DMS79 treated with DMSO at 0.1 percent for 48 hours (cell line): ENCODE measurements around the gene ANKRD53.
A peak's percentile ranks its signal among the peaks of the same experiment; 100 is the strongest.
"Not testable (repeated sequence)": the region's sequence is repeated elsewhere in the genome, so short reads cannot be mapped to it uniquely, and the experiment has no call there.

Source experiments
- DNase-seq: peaks from one replicate; lab custom pipeline; 2025; lab: John Stamatoyannopoulos, UW

The ANKRD53 gene

DNA sequence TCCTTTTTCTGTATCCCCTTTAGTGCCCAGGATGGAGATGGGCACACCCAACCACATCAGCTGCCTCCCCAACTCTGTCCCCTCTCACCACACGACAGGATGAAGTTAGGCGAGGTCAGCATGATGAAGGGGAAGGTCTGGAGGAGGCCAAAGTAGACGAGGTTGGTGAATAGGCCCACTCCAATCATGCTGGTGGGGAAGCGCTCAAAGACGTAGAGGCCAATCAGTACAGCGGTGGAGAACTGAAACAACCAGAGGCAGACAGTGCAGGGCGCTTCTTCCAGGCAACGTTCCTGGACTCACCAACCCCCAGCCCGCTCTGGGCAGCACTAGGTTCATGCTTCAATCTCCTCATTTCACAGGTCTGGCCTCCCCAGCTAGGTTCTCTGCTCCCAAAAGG is 13.3 kb downstream of the ANKRD53 start:
- no peak for DNase-seq

DNA sequence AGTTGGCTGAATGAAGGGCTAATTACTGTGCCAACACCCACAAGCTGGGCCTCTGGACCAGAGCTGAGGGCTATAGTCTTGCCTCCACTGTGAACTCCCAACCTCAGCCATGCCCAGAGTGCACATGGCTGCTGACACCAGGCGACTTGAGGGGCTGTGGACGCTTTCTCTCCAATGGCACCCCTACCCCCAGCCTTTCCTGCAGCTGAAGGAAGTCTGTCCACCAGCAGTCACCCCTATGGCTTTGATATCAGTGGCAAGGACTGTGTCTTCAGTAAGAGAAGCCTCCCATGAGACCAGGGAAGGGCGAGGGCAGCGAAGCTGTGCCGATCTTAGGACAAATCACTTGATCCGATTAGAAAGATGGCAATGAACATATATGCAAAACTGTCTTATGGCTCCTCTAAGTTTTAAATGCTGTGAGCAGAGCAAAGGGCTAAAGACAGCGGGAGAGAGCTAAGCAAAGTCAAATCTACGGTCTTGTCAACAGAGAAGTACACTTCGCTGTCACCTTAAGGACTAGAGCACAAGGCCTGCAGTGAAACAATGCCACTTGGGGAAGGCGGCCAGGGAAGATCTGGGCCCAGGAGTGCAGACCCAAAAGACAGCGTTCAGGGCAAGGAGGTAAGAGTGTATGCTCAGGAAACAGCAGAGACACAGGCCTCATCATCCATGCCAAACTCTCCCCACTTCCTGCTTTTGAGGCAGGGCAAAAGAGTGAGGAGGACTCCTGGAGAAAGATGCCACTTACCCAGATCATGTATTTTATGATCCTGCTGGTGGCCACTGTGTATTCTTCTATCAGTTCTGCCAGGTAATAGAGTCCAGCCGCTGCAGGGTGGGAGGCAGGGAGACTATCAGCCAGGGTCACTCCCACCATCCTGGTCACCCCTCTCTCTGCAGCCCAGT is 14.8 kb downstream of the ANKRD53 start:
- DNase-seq: no peak

DNA sequence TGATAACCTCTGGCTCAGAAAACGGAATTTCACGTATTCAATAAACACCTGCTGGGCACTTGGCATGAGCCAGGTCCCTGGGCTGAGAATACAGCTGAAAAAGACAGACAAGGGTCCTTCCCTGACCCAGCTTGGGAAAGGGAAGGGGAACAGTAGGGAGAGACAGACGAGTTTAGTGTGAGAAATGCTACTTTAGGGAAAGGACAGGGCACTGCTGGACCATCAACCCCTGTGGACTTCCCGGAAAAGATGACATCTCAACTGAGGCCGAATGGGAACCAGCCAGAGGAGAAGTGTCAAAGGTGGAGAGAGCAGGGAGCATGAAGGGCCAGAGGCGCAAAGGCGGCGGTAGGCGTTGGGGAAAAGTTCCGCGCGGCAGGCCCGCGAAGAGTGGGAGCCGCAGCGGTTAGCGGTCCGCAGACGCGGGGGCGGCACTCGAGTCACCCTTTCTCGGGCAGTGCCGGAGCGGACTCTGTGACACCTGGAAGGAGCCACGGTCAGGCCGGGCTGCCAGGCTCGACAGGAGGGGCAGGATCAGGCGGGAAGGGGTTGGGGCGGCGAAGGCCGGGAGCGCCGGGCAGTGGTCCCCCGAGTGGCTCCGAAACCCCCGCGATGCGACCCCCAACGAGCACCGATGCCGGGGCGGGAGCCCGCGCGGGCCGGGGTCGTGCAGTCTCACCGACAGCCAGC is 15.7 kb downstream of the ANKRD53 start:
- DNase-seq: no peak

DNA sequence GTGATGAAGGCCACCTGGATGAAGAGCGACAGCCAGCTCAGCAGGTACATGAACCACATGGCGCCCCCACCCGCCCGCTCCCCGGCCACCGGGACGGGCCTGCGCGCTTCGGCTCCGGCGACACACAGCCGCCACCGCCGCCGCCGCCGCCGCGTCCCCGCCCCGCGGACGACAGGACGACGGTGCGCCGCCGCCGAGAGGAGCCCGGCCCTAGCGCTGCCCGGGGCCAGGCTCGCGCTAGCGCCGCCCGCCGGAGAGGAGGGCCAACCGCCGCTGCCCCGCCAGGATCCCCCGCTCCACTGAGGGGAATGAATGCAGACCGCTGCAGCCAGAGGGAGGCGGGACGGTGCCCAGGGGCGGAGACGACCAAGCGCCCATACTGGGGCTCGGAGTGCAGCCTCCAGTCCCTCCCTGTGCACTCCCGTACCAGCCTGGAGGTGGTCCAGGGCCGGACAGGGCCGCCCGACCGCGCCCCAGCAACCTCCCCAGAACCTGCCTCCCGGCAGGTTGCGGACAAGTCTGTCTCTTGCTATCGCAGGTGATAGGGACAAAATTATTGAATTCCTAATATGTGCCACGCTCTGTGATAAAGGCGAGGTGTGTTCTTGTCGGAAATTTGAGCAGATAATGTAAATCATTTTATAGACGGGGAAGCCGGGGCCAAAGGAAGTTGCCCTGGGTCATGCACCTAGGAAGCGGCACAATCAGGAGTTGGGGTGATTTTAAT is 16.4 kb downstream of the ANKRD53 start, which contains the start of gene TEX261:
Gene TEX261 (minus strand): TSS at position 175 of the 727 bp plus-strand sequence. CDS start 116 bp downstream, at position 59.
- DNase-seq: peak; percentile 76

DNA sequence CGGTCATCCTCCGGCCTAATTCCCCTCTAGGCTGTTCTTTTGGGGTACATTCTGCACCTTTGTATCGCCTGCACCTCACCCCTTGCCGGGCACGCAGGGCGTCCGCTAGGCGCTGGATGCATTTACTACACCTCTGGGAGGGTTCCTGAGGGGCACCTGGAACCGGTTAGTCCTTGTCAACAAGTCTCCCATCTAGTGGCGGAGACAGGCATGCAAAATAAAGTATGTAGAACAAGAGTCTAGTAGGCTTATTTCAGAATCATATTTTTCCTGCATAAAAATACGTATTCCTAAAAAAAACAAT is 16.9 kb downstream of the ANKRD53 start:
- peak; percentile 54 for DNase-seq

DNA sequence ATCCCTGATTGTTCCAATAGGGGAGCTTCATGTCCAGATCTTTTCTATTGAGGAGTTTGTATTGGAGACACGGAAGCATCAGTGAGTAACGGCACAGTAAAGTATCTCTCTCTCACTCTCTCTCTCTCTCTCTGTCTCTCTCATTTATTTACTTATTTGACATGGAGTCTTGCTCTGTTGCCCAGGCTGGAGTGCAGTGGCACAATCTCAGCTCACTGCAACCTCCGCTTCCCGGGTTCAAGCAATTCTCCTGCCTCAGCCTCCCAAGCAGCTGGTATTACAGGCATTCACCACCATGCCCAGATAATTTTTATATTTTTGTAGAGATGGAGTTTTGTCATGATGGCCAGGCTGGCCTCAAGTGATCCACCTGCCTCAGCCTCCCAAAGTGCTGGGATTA is 20.5 kb downstream of the ANKRD53 start:
- not testable (repeated sequence) for DNase-seq

DNA sequence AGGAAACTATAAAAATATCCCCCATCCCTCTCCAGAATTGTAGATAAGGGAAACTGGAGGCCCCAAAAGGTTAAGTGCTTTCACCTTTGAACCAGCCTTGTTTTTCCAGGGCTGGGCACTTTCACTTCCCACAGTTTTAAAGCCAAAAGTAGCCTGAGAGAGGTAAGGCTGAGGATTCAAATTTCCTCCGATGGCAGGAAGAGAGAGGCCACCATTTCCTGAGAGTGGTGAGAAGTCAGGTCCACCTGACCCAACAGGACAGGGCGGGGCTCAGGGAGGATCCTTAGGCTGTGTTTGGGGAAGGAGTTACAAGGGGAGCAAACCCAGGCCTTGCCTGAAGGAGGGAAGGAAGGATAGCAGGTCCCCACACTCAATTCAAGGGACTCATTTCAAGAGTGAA is 20.9 kb downstream of the ANKRD53 start:
- no peak for DNase-seq

DNA sequence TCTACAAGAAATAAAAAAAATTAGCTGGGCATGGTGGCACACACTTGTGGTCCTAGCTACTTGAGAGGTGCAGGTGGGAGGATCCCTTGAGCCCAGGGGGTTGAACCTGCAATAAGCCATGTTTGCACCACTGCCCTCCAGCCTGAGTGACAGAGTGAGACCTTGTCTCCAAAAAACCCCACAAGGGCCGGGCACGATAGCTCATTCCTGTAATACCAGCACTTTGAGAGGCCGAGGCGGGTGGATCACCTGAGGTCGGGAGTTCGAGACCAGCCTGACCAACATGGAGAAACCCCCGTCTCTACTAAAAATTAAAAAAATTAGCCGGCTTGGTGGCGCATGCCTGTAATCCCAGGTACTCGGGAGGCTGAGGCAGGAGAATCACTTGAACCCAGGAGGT is 21.5 kb downstream of the ANKRD53 start:
- not testable (repeated sequence) for DNase-seq

DNA sequence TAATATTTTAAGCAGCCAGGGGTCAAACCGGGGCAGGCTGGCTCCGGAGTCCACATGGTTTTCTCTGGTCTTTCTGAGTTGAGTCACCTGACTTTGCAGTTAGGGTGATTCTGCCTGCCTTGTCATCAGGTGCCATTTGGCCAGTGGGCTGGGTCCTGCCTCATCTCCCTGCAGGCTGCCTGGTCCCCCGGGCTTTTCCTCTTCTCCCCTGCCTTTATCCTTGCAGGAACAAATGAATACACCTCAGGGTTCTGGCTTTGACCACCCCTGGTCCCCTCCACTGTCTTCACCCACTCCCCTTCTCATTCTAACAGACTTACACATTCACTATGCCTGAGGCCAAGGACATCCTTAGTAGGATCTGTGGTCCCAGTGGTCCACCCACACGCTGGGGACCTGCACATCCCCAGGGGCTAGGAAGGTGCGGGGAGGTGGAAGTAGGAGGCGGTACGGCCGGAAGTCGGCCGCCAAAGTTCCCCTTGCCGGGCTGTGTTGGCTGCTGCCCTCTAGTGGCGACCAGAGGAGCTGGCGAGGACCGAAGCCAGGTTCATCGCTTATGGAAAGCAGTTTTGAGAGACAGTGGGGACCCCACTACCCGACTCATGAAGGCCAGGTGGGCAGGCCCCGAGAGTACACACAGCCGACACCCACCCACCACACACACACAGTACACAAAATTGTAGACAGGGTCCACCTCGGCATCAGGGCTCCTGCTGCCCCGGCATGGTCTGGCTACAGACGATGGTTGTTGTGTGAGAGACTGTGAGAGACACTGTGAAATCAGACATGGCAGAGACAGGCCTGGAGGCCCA is 22.6 kb downstream of the ANKRD53 start:
- DNase-seq: peak; percentile 11

DNA sequence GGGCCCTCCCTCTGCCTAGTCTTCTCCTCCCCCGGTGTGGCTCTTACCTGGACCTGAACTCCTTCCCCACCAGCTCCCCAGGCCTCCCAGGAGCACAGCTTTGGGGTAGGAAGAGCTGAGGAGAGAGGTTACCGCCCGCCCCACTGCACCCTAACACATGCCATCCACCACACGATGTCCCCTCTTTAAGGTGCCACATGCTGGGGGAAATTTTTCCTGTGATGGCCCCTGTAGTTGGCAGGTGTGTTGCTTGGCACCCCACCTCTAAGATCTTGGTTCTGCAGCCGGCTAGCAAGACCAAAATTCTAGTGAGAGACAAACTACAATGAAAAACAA is 23.1 kb downstream of the ANKRD53 start:
- DNase-seq: no peak

DNA sequence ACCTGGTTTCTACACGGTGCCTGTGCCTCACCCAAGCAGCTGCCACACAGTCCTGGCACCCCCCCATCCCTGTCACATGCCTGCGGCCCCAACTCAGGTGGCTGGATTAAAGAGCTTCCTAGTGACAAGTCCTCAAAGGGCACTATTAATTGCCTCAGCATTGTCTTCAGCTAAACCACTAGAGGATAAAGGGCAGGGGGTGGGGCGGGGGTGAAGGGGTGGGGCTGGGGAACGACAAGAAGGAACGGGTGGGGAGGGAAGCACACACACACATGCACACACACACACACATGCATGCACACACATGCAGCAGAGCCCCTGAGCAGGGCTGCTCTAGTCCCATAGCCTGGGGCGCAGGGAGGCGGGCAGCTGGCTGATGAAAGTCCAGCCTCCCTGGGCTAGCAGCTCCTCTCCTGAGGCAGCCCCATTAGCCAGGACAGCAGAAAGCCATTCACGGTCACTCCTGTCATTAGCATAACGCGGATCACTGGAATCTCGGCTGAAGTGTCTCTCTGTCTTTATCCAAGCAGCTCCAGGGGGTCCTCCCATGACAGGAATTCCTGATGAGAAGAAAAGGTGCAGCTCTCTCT is 23.6 kb downstream of the ANKRD53 start:
- peak; percentile 44 for DNase-seq

DNA sequence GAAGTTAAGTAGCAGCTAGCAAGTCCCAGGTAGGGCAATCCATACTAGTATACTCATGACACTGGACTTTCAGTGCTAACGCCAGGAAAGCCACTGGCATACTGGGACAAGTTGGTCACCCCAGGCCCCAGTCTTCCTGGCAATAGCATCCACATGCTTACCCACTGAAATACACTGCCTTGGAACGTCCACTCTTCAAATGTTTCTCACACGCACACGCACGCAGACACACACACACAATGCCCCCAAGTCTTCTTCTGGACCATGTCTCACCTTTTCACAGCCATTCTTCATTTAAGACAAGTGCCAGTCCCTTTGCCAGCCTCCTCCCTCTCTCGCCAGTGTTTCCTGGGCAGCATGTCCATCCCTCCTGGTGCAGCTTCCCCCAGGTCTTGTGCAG is 25.0 kb downstream of the ANKRD53 start:
- DNase-seq: no peak

DNA sequence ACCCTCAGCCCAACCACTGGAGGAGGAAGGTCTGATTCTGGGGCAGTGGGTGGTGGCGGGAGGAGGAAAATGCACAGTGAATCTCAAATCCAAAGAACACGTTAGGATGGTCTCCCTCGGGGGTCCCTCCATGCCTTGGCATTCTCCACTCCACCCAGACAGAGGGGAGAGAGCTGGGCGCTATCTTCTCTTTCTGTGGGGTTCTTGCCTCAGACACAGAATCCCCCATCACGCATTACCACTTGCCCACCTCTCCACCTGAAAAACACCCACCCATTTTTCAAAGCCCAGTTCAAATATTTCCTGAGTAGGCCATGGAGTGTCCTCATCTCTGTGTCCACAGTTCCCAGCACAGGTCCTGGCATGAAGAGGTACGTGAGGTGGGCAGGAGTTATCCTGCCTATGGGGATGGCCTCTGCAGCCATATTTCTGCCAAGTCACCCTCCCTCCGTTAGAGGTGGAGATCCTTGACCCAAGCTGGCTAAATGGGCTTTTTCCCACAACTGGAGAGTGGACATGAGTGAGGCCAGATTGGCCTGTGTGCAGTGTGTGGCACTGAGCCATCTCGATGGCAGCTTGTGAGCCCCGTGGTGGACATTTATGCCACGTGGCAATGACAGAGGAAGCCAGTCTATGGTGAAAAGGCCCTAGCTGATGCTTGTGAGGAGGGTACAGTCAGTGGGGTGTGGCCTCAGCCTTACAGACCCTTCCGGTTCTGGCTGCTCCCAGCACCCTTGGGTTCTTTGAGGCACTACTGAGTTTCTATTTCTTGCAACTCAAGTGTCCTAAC is 25.7 kb downstream of the ANKRD53 start:
- DNase-seq: no peak

DNA sequence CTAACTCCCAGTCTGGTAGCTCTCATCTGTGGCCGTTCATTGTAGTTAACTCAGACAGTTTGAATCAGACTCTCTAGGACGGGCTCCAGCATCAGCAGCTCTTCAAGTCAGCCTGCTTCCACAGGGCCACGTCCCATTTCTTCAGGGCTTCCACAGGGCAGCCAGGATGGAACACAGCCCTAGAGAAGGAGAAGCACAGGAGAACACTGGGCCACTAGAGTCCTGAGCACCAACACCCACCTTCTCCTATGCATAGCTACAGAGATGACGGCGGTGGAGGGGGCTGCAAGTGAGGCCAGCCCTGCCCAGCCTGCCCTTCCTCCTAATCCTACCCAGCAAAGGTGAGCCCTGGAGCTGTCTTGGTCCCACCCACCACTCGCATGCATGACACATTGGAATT is 26.4 kb downstream of the ANKRD53 start:
- DNase-seq: no peak

DNA sequence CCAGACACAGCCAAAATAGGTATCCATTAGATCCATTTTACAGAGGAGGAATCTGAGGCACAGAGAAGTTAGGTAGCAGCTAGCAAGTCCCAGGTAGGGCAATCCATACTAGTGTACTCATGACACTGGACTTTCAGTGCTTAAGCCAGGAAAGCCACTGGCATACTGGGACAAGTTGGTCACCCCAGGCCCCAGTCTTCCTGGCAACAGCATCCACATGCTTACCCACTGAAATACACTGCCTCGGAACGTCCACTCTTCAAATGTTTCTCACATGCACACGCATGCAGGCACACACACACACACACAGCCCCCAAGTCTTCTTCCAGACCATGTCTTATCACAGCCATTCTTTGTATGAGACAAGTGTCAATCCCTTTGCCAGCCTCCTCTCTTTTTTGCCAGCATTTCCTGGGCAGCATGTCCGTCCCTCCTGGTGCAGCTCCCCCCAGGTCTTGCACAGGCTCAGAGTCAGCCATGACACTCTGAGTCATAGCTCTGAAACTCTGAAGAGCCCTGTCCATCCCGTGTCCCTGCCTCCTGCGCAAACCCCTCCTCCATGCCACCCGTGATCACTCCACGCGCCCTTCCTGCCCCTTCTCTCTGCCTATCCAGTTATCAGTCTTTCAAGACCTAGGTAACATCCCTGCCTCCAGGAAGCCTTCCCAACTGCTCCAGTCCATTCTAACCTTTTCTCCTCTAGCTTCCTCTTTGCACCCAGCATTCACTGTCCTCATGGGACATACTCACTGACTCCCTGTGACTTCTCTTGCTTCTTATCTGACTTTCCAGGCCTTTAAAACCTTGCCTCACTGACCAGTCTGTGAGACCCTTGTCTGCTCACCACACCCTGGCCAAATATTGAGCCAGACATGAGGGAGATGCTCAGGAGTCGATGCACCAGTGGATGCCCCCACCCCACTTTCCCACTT is 27.1 kb downstream of the ANKRD53 start:
- DNase-seq: no peak

DNA sequence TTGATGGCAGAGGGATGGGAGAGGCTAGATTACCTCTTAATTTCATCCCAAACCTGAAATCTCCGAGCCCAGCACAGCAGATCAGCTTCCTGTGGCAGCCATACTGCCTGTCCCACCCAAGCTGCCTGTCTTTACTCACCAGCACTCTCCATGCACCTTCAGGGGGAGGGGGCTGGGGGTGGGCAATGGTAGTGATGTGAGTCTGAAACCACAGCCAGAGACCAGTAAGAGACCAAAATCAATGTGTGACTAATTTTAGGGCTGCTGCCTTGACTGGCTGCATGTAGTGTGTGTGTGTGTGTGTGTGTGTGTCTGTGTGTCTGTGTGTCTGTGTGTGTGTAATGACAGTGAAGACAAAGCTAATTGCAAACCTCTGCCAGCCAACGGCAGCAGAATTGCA is 27.9 kb downstream of the ANKRD53 start:
- no peak for DNase-seq

DNA sequence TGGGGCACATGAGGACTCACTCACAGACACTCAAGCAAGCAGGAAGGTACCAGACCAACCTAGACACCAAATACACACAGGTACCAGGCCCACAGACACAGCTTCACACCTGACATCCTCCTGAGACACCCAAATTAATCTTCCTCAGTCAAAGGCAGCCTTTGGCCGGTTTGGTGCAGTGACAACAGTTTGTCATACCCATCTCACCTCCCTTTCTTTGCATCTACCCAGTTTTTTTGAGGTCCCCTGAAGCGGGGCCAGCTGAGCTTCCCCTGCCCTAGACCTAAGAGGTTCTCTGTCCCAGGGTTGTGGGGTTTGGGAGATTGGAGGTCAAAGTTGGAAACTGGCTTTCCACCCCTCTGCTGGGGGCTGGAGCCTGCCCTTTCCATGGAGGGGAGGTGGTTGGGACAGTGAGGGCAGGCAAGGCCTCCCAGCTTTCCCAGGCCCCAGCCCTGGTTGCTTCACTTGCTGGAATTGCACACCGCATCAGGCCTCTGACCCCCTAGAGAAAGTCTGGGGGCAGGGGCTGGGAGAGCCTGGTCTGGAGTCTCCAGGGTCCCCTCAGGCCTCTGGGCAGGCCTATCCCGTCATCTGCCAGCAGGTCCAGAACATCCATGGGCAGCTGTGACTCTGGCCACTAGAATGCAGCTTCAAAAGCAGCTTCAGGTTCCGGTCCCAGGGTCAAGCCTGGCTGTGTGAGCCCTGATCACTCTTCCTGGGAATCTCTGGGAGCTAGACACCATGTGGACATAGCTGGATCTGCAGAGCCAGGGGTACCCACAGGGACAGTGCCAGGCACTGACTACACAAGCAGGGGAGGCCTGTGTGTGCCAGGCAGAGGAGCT is 28.7 kb downstream of the ANKRD53 start:
- DNase-seq: no peak

DNA sequence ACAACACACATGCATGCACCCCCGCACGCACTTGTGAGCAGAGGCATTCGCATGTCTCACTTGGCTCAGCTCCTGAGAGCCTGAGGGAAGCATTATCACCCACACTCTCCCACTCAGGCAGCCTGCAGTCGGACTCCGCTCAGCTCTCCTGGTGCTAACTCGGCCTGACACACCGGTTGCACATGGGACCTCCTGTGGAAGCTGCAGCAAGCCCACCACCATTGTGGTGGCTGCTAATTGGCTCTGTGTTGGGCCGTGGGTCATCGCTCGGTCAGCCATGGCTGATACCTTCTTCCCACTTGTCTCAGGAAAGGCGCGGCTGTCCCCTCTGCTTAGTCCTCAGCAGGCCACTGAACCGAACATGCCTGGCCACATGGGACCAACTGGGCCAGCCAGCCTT is 29.9 kb downstream of the ANKRD53 start:
- DNase-seq: no peak

DNA sequence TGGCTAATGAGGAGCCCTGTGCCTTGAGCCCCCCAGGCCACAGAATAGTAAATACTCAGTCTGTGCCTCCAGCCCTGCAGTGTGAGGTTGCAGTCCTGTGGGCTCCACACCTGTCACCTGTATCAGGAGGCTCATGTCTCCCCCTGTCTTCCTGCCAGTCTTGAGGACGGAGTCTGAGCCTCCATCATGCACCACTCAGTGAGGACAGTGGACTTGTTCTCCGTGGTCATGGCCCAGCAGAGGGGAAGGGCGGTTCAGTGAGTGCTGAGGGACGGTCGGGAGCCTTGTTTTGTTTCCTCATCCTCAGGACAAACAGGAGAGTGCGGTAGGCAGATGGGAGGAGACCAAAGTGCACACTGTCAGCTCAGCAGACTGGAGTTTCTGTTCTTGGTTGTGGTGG is 33.4 kb downstream of the ANKRD53 start:
- not testable (repeated sequence) for DNase-seq
